ENCODE results near the gene ATF7. TPM values are rescaled to one million over a fixed set of nuclear protein-coding genes. Genes with fewer than 3 reads are reported as not detected.

Gene ATF7
- total RNA-seq, 1 experiment from 2014 or later, result 44.3 TPM

DNA sequence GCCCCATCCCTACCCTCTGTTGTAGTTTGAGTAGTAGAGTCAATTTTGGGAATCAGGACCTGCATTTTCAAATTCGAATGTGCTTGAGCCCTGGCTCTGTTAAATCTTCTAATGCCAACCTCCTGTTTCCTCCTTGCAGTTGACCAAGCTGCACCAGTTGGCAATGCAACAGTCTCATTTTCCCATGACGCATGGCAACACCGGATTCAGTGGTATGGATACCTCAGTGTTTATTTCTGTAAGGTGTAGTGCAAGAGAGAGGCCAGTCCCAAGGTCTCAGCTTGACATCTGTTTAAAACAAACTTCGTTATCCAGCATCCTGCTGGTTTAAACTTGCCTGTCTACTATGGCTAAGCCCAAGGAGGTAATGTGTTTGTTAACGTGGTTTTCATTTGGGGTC, 159.1 kb downstream of the ATF7 start:
- Histone ChIP-seq H3K27ac (ENCODE audit: low read depth, low read length, poor library complexity, severe bottlenecking) (no peak overlapping the region), H3K27me3 (replicated peaks; ENCODE audit: insufficient read depth, low read depth, low read length, poor library complexity) (no peaks in the 10 kb centered on the region), H3K9me3 (ENCODE audit: low read depth, low read length, poor library complexity, severe bottlenecking) (no peaks in the 10 kb centered on the region), H3K36me3 (ENCODE audit: insufficient read depth, low read length, poor library complexity, severe bottlenecking) (peaks cover 98% of the 10 kb centered on the region), H3K4me1 (ENCODE audit: insufficient read depth, low read length, poor library complexity, severe bottlenecking) (no peaks in the 10 kb centered on the region), H3K4me3 (ENCODE audit: low read depth, low read length, poor library complexity, severe bottlenecking) (no peak overlapping the region)
- BruUV-seq (replicated peaks), result no TSS peak
- intact Hi-C loops (cut with micrococcal nuclease; ENCODE audit: unreplicated experiment), result no loop called here
- ChIA-PET POLR2A (ENCODE audit: low non-redundant PET) (no interaction called here), CTCF (no interaction called here)
- DNase-seq (ENCODE audit: low spot score), result no peak
- TF ChIP-seq, protein P1, sequence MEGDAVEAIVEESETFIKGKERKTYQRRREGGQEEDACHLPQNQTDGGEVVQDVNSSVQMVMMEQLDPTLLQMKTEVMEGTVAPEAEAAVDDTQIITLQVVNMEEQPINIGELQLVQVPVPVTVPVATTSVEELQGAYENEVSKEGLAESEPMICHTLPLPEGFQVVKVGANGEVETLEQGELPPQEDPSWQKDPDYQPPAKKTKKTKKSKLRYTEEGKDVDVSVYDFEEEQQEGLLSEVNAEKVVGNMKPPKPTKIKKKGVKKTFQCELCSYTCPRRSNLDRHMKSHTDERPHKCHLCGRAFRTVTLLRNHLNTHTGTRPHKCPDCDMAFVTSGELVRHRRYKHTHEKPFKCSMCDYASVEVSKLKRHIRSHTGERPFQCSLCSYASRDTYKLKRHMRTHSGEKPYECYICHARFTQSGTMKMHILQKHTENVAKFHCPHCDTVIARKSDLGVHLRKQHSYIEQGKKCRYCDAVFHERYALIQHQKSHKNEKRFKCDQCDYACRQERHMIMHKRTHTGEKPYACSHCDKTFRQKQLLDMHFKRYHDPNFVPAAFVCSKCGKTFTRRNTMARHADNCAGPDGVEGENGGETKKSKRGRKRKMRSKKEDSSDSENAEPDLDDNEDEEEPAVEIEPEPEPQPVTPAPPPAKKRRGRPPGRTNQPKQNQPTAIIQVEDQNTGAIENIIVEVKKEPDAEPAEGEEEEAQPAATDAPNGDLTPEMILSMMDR (conservative IDR thresholded peaks at IDR 0.05; ENCODE audit: low read depth, low read length), result no peak
- TF ChIP-seq EZH2 (IDR thresholded peaks at IDR 0.05; ENCODE audit: borderline replicate concordance, low read depth, low read length, poor library complexity, severe bottlenecking), result no peak

- Histone ChIP-seq H3K27me3 (replicated peaks; ENCODE audit: insufficient read depth, low read depth, low read length, poor library complexity) (no peaks in the 10 kb centered on the region), H3K4me1 (ENCODE audit: insufficient read depth, low read length, poor library complexity, severe bottlenecking) (no peaks in the 10 kb centered on the region), H3K9me3 (ENCODE audit: low read depth, low read length, poor library complexity, severe bottlenecking) (no peaks in the 10 kb centered on the region), H3K27ac (ENCODE audit: low read depth, low read length, poor library complexity, severe bottlenecking) (no peak overlapping the region), H3K4me3 (ENCODE audit: low read depth, low read length, poor library complexity, severe bottlenecking) (no peak overlapping the region), H3K36me3 (ENCODE audit: insufficient read depth, low read length, poor library complexity, severe bottlenecking) (peaks cover 98% of the 10 kb centered on the region)
- BruUV-seq (replicated peaks), result no TSS peak
- ChIA-PET POLR2A (ENCODE audit: low non-redundant PET) (no interaction called here), CTCF (no interaction called here)
- TF ChIP-seq, protein P1 (conservative IDR thresholded peaks at IDR 0.05; ENCODE audit: low read depth, low read length), result no peak
- TF ChIP-seq EZH2 (IDR thresholded peaks at IDR 0.05; ENCODE audit: borderline replicate concordance, low read depth, low read length, poor library complexity, severe bottlenecking), result no peak
- intact Hi-C loops (cut with micrococcal nuclease; ENCODE audit: unreplicated experiment), result no loop called here
- DNase-seq (ENCODE audit: low spot score), result no peak
Measured at GRCh38 chr12:53466640-53467039, 159.5 kb downstream of the ATF7 start.

DNA sequence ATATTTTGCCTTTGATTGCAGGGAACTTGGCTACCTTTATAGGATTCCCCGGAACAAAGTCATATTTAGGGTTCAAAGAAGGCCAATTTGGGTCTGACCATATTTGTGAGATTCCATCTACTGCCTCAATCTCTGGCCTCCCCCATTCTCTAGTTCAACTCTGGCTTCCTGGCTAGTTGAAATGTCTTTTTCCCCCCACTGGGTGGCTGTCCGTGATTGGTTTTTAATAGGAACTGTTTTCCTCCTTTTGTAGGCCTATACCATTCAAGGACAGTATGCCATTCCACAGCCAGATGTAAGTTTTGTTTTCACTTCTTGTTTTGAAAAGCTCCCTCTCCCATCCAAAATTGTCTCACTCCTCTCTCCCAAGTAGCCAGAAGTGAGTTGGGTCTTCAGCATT, 160.5 kb downstream of the ATF7 start:
- no peak for DNase-seq (ENCODE audit: low spot score)
- no peak overlapping the region for H3K27ac ChIP-seq (ENCODE audit: low read depth, low read length, poor library complexity, severe bottlenecking)
- no peaks in the 10 kb centered on the region for H3K27me3 ChIP-seq (replicated peaks; ENCODE audit: insufficient read depth, low read depth, low read length, poor library complexity)
- no peak for TF ChIP-seq EZH2 (IDR thresholded peaks at IDR 0.05; ENCODE audit: borderline replicate concordance, low read depth, low read length, poor library complexity, severe bottlenecking)
- intact Hi-C loops (cut with micrococcal nuclease; ENCODE audit: unreplicated experiment), result no loop called here
- peaks cover 99% of the 10 kb centered on the region for H3K36me3 ChIP-seq (ENCODE audit: insufficient read depth, low read length, poor library complexity, severe bottlenecking)
- no peaks in the 10 kb centered on the region for H3K9me3 ChIP-seq (ENCODE audit: low read depth, low read length, poor library complexity, severe bottlenecking)
- ChIA-PET POLR2A (ENCODE audit: low non-redundant PET) (no interaction called here), CTCF (no interaction called here)
- BruUV-seq (replicated peaks), result no TSS peak
- H3K4me1 ChIP-seq (ENCODE audit: insufficient read depth, low read length, poor library complexity, severe bottlenecking), result no peaks in the 10 kb centered on the region
- no peak overlapping the region for H3K4me3 ChIP-seq (ENCODE audit: low read depth, low read length, poor library complexity, severe bottlenecking)

DNA sequence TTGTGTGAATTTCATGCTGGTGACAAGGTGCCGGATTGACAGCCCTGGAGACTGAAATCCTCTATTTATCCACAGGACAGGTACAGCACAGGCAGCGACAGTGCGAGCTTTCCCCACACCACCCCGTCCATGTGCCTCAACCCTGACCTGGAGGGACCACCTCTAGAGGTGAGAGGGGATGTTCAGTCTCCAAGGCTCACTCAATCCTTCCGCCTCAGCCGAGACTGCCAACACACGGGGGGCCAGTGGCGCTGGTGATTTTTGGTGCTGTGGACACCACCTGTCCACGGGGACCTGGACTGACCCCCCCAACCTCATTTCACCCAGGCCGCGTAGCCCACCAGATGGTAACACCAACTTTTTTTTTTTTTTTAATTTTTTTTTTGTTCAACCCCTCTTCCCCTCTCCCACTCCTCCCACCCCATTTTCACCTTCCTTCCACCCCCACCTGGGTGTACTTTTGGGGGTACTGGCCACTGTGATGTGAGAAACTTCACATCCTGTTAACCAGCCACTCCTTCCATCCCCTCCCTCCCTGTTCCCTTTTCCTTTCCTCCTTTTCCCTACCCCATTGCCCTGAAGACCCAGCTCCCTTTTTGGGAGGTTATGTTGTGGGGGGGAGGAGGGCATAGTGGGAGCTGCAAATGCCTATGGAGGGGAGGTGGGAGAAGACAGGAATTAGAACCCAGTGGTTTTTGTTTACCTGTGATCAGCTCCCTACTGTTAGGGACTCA, 161.3 kb downstream of the ATF7 start:
- H3K27ac ChIP-seq (ENCODE audit: low read depth, low read length, poor library complexity, severe bottlenecking), result no peak overlapping the region
- intact Hi-C loops (cut with micrococcal nuclease; ENCODE audit: unreplicated experiment), result loop anchor here (5.0 kb wide), 1 partner anchor 443 kb away; no protein-coding TSS in a partner anchor
- no peak overlapping the region for H3K4me3 ChIP-seq (ENCODE audit: low read depth, low read length, poor library complexity, severe bottlenecking)
- peaks cover 6% of the 10 kb centered on the region for H3K4me1 ChIP-seq (ENCODE audit: insufficient read depth, low read length, poor library complexity, severe bottlenecking)
- no peaks in the 10 kb centered on the region for H3K27me3 ChIP-seq (replicated peaks; ENCODE audit: insufficient read depth, low read depth, low read length, poor library complexity)
- BruUV-seq (replicated peaks), result no TSS peak
- no peak for TF ChIP-seq EZH2 (IDR thresholded peaks at IDR 0.05; ENCODE audit: borderline replicate concordance, low read depth, low read length, poor library complexity, severe bottlenecking)
- TF ChIP-seq, protein P1 (conservative IDR thresholded peaks at IDR 0.05; ENCODE audit: low read depth, low read length), result no peak
- H3K9me3 ChIP-seq (ENCODE audit: low read depth, low read length, poor library complexity, severe bottlenecking), result no peaks in the 10 kb centered on the region
- POLR2A ChIA-PET (ENCODE audit: low non-redundant PET), result interaction anchor here (0.7 kb wide), 1 partner anchor 17 kb away, joined by 6 read pairs; no protein-coding TSS in a partner anchor
- CTCF ChIA-PET, result no interaction called here
- DNase-seq (ENCODE audit: low spot score), result no peak
- peaks cover 99% of the 10 kb centered on the region for H3K36me3 ChIP-seq (ENCODE audit: insufficient read depth, low read length, poor library complexity, severe bottlenecking)
